Activated CD8-positive, alpha-beta memory T cell treated with anti-CD3 and anti-CD28 coated beads, Interleukin-2, amount 10 ng/mL, durations not matched to agents 7 days and 5 days (primary cell): ENCODE data around the gene PDCL2. TPM values are rescaled to one million over a fixed set of nuclear protein-coding genes. Genes with fewer than 3 reads are reported as not detected.
"Not testable (repeated sequence)": the region's sequence is repeated elsewhere in the genome, so short reads cannot be mapped to it uniquely, and the experiment has no call there.

Experiments used
- ATAC-seq: fragments of 150-1000 bp; cut with Tn5 transposase; one replicate; pipeline ENCODE4 v1.10.0; 2021; ENCODE audit warnings: moderate library complexity
- CTCF ChIA-PET: fragments of 350-600 bp; sonication (Branson Sonifier 250); formaldehyde crosslinking; loops from one replicate; lab custom pipeline; 2021; ENCODE audit warnings: antibody characterized with exemption; lab: Charles Lee
- DNase-seq: peaks from one replicate; pipeline ENCODE4 v3.0.0-alpha.2; 2020
- H3K27ac Mint-ChIP-seq: one replicate; pipeline ENCODE4 v1.8.0; 2021; ENCODE audit warnings: mild to moderate bottlenecking, mixed read lengths
- H3K27me3 Mint-ChIP-seq: one replicate; pipeline ENCODE4 v1.8.0; 2021; ENCODE audit warnings: mixed read lengths
- H3K36me3 Mint-ChIP-seq: one replicate; pipeline ENCODE4 v1.8.0; 2021; ENCODE audit warnings: mild to moderate bottlenecking, mixed read lengths
- H3K4me1 Mint-ChIP-seq: one replicate; pipeline ENCODE4 v1.8.0; 2021; ENCODE audit warnings: mixed read lengths
- H3K4me3 Mint-ChIP-seq: one replicate; pipeline ENCODE4 v1.8.0; 2021; ENCODE audit warnings: mild to moderate bottlenecking, moderate library complexity, mixed read lengths
- H3K9me3 Mint-ChIP-seq: one replicate; pipeline ENCODE4 v1.8.0; 2022; ENCODE audit warnings: low read depth, mixed read lengths
- total RNA-seq, 2 experiments: library from RNA; stranded (reverse); gene quantifications; one replicate each; pipeline ENCODE4 v1.2.3, GENCODE V29; 2021

The PDCL2 gene
- total RNA-seq, 2 experiments from 2014 or later = not detected

GRCh38 chr4:55613621-55614020, 21.6 kb upstream of the PDCL2 start:
- Mint-ChIP-seq H3K27ac (no peak overlapping the region), H3K27me3 (peaks cover 9% of the 10 kb centered on the region), H3K36me3 (no peaks in the 10 kb centered on the region), H3K4me1 (peaks cover 18% of the 10 kb centered on the region), H3K4me3 (no peak overlapping the region), H3K9me3 (no peaks in the 10 kb centered on the region)
- no peak for ATAC-seq
- no peak for DNase-seq
- CTCF ChIA-PET = no interaction called here

GRCh38 chr4:55612341-55612740, 20.3 kb upstream of the PDCL2 start:
- peaks cover 6% of the 10 kb centered on the region for H3K4me1 Mint-ChIP-seq
- peaks cover 10% of the 10 kb centered on the region for H3K27me3 Mint-ChIP-seq
- DNase-seq (no peak), ATAC-seq (no peak)
- no peaks in the 10 kb centered on the region for H3K36me3 Mint-ChIP-seq
- H3K27ac Mint-ChIP-seq = no peak overlapping the region
- no peak overlapping the region for H3K4me3 Mint-ChIP-seq
- no peaks in the 10 kb centered on the region for H3K9me3 Mint-ChIP-seq
- CTCF ChIA-PET = no interaction called here

GRCh38 chr4:55611358-55612059, 19.5 kb upstream of the PDCL2 start:
- no peak for ATAC-seq
- no peak overlapping the region for H3K4me3 Mint-ChIP-seq
- CTCF ChIA-PET = no interaction called here
- H3K36me3 Mint-ChIP-seq = no peaks in the 10 kb centered on the region
- H3K27me3 Mint-ChIP-seq = peaks cover 4% of the 10 kb centered on the region
- H3K4me1 Mint-ChIP-seq = peaks cover 3% of the 10 kb centered on the region
- no peak for DNase-seq
- H3K27ac Mint-ChIP-seq = no peak overlapping the region
- no peaks in the 10 kb centered on the region for H3K9me3 Mint-ChIP-seq

- CTCF ChIA-PET = no interaction called here
- peaks cover 3% of the 10 kb centered on the region for H3K4me1 Mint-ChIP-seq
- H3K4me3 Mint-ChIP-seq = no peak overlapping the region
- no peak for DNase-seq
- H3K36me3 Mint-ChIP-seq = no peaks in the 10 kb centered on the region
- no peaks in the 10 kb centered on the region for H3K9me3 Mint-ChIP-seq
- peaks cover 4% of the 10 kb centered on the region for H3K27me3 Mint-ChIP-seq
- no peak for ATAC-seq
- H3K27ac Mint-ChIP-seq = no peak overlapping the region
Measured at GRCh38 chr4:55610381-55610780, 18.3 kb upstream of the PDCL2 start.

GRCh38 chr4:55609393-55609866, 17.4 kb upstream of the PDCL2 start:
- CTCF ChIA-PET = interaction anchor here (0.7 kb wide), 1 partner anchor 249 kb away, joined by 3 read pairs; no protein-coding TSS in a partner anchor
- H3K4me3 Mint-ChIP-seq = no peak overlapping the region
- H3K36me3 Mint-ChIP-seq = no peaks in the 10 kb centered on the region
- no peak for ATAC-seq
- H3K27ac Mint-ChIP-seq = no peak overlapping the region
- H3K4me1 Mint-ChIP-seq = peaks cover 3% of the 10 kb centered on the region
- no peak for DNase-seq
- no peaks in the 10 kb centered on the region for H3K9me3 Mint-ChIP-seq
- H3K27me3 Mint-ChIP-seq = peaks cover 4% of the 10 kb centered on the region

GRCh38 chr4:55608591-55608990, 16.5 kb upstream of the PDCL2 start:
- ATAC-seq (no peak), DNase-seq (no peak)
- no peak overlapping the region for H3K27ac Mint-ChIP-seq
- peaks cover 4% of the 10 kb centered on the region for H3K27me3 Mint-ChIP-seq
- no peaks in the 10 kb centered on the region for H3K36me3 Mint-ChIP-seq
- H3K4me3 Mint-ChIP-seq = no peak overlapping the region
- CTCF ChIA-PET = no interaction called here
- peaks cover 3% of the 10 kb centered on the region for H3K4me1 Mint-ChIP-seq
- no peaks in the 10 kb centered on the region for H3K9me3 Mint-ChIP-seq

- Mint-ChIP-seq H3K27ac (no peak overlapping the region), H3K27me3 (peaks cover 12% of the 10 kb centered on the region), H3K36me3 (no peaks in the 10 kb centered on the region), H3K9me3 (no peaks in the 10 kb centered on the region), H3K4me3 (no peak overlapping the region), H3K4me1 (peaks cover 3% of the 10 kb centered on the region)
- CTCF ChIA-PET = no interaction called here
- ATAC-seq = no peak
- DNase-seq = no peak
Measured at GRCh38 chr4:55604996-55605395, 13.0 kb upstream of the PDCL2 start.

GRCh38 chr4:55600640-55601039, 8.6 kb upstream of the PDCL2 start:
- no peak for DNase-seq
- Mint-ChIP-seq H3K9me3 (no peaks in the 10 kb centered on the region), H3K27me3 (peaks cover 24% of the 10 kb centered on the region), H3K4me3 (no peak overlapping the region), H3K27ac (no peak overlapping the region), H3K36me3 (no peaks in the 10 kb centered on the region), H3K4me1 (no peaks in the 10 kb centered on the region)
- no peak for ATAC-seq
- CTCF ChIA-PET = no interaction called here

GRCh38 chr4:55598641-55599040, 6.6 kb upstream of the PDCL2 start:
- DNase-seq (no peak), ATAC-seq (no peak)
- H3K36me3 Mint-ChIP-seq = no peaks in the 10 kb centered on the region
- peaks cover 28% of the 10 kb centered on the region for H3K27me3 Mint-ChIP-seq
- H3K9me3 Mint-ChIP-seq = no peaks in the 10 kb centered on the region
- no peaks in the 10 kb centered on the region for H3K4me1 Mint-ChIP-seq
- CTCF ChIA-PET = no interaction called here
- H3K4me3 Mint-ChIP-seq = no peak overlapping the region
- H3K27ac Mint-ChIP-seq = no peak overlapping the region

GRCh38 chr4:55588160-55588559, 3.9 kb downstream of the PDCL2 start:
- Mint-ChIP-seq H3K4me3 (no peak overlapping the region), H3K9me3 (peaks cover 2% of the 10 kb centered on the region), H3K4me1 (no peaks in the 10 kb centered on the region), H3K36me3 (no peaks in the 10 kb centered on the region), H3K27ac (no peak overlapping the region), H3K27me3 (peaks cover 15% of the 10 kb centered on the region)
- DNase-seq = no peak
- CTCF ChIA-PET = no interaction called here
- no peak for ATAC-seq

GRCh38 chr4:55582773-55583172, 9.3 kb downstream of the PDCL2 start:
- H3K4me3 Mint-ChIP-seq, H3K27me3 Mint-ChIP-seq, H3K36me3 Mint-ChIP-seq, H3K27ac Mint-ChIP-seq, DNase-seq, H3K9me3 Mint-ChIP-seq, CTCF ChIA-PET, ATAC-seq, H3K4me1 Mint-ChIP-seq: not testable (repeated sequence)

- Mint-ChIP-seq H3K36me3 (peaks cover 2% of the 10 kb centered on the region), H3K27ac (no peak overlapping the region), H3K9me3 (peaks cover 12% of the 10 kb centered on the region), H3K27me3 (no peaks in the 10 kb centered on the region), H3K4me1 (no peaks in the 10 kb centered on the region), H3K4me3 (no peak overlapping the region)
- no peak for DNase-seq
- ATAC-seq = no peak
- CTCF ChIA-PET = no interaction called here
Measured at GRCh38 chr4:55578341-55579010, 13.6 kb downstream of the PDCL2 start.

GRCh38 chr4:55575513-55575912, 16.5 kb downstream of the PDCL2 start:
- DNase-seq (no peak), ATAC-seq (no peak)
- Mint-ChIP-seq H3K4me1 (no peaks in the 10 kb centered on the region), H3K36me3 (peaks cover 2% of the 10 kb centered on the region), H3K9me3 (peaks cover 8% of the 10 kb centered on the region), H3K27me3 (peaks cover 4% of the 10 kb centered on the region), H3K27ac (no peak overlapping the region), H3K4me3 (no peak overlapping the region)
- CTCF ChIA-PET = no interaction called here

- H3K9me3 Mint-ChIP-seq = peaks cover 8% of the 10 kb centered on the region
- H3K27me3 Mint-ChIP-seq = peaks cover 4% of the 10 kb centered on the region
- no peak overlapping the region for H3K27ac Mint-ChIP-seq
- ATAC-seq (no peak), DNase-seq (no peak)
- CTCF ChIA-PET = no interaction called here
- no peak overlapping the region for H3K4me3 Mint-ChIP-seq
- no peaks in the 10 kb centered on the region for H3K4me1 Mint-ChIP-seq
- H3K36me3 Mint-ChIP-seq = peaks cover 2% of the 10 kb centered on the region
Measured at GRCh38 chr4:55574252-55574651, 17.8 kb downstream of the PDCL2 start.
